ENCODE results near the gene DEGS2.

- TF ChIP-seq POLR2A (IDR thresholded peaks at IDR 0.05), result no peak
- TF ChIP-seq CTCF (IDR thresholded peaks at IDR 0.05), result peak in 5 of 7 experiments; percentile 19 to 40 (median 31)
Observed at GRCh38 chr14:100140452-100141078, 18.9 kb downstream of the DEGS2 start.

Measured in body of pancreas (tissue), 4 donors.